HEK293T (cell line): Measurements from ENCODE around the gene CCDC97.

Source experiments
- BHLHE40 ChIP-seq: fragments of 450-650 bp; IDR thresholded peaks from 2 replicates; pipeline ENCODE4 v1.6.1; 2016; ENCODE audit warnings: mild to moderate bottlenecking, moderate library complexity, borderline replicate concordance
- FOXA1 ChIP-seq: fragments of 450-650 bp; IDR thresholded peaks from 2 replicates; pipeline ENCODE4 v1.6.1; 2016; ENCODE audit warnings: mild to moderate bottlenecking
- FOXM1 ChIP-seq: fragments of 450-650 bp; IDR thresholded peaks from 2 replicates; pipeline ENCODE4 v1.6.1; 2017; ENCODE audit warnings: mild to moderate bottlenecking, borderline replicate concordance
- LEF1 ChIP-seq: fragments of 450-650 bp; IDR thresholded peaks from 2 replicates; pipeline ENCODE4 v1.6.1; 2017; ENCODE audit warnings: mild to moderate bottlenecking, borderline replicate concordance
- NFRKB ChIP-seq: fragments of 450-650 bp; IDR thresholded peaks from 2 replicates; pipeline ENCODE4 v1.6.1; 2016; ENCODE audit warnings: mild to moderate bottlenecking, moderate library complexity
- SP1 ChIP-seq: fragments of 450-650 bp; IDR thresholded peaks from 2 replicates; pipeline ENCODE4 v1.6.1; 2017
- TARDBP ChIP-seq: fragments of 450-650 bp; IDR thresholded peaks from 2 replicates; pipeline ENCODE4 v1.6.1; 2016
- TF ChIP-seq, protein P1 (sequence below): fragments of 450-650 bp; IDR thresholded peaks from 2 replicates; pipeline ENCODE4 v1.6.1; 2016

DNA sequence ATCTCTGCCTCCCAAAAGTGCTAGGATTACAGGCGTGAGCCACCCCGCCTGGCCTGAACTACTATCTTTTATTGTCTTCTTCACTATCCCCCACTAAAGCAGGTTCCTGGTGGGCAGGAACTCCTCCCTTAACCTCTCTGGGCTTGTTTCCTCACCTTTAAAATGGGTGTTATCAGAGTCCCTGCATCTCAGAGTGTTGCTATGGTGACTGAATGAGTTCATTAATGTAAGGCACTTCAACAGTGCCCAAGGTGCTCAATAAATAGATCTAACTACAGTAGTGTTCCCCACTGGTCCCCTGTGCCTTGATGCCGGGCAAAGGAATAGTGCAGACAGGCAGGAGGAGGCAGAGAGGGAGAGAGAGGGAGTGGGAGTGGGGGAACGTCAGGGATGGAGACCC, 20.5 kb downstream of the CCDC97 start:
- TF ChIP-seq, protein P1, sequence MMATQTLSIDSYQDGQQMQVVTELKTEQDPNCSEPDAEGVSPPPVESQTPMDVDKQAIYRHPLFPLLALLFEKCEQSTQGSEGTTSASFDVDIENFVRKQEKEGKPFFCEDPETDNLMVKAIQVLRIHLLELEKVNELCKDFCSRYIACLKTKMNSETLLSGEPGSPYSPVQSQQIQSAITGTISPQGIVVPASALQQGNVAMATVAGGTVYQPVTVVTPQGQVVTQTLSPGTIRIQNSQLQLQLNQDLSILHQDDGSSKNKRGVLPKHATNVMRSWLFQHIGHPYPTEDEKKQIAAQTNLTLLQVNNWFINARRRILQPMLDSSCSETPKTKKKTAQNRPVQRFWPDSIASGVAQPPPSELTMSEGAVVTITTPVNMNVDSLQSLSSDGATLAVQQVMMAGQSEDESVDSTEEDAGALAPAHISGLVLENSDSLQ, result no peak
- no peak for TF ChIP-seq SP1
- no peak for TF ChIP-seq FOXM1
- no peak for TF ChIP-seq TARDBP
- TF ChIP-seq FOXA1, result no peak
- TF ChIP-seq LEF1, result no peak
- no peak for TF ChIP-seq BHLHE40
- no peak for TF ChIP-seq NFRKB
